Spleen (tissue), 7 donors: ENCODE data around the gene SLC39A3.

ENCODE experiments used
- POLR2AphosphoS5 ChIP-seq, 3 donors: sonication (generic); formaldehyde crosslinking; IDR thresholded peaks; one replicate each; pipeline ENCODE4 v1.5.1; 2017; ENCODE audit warnings: antibody characterized with exemption in 3 of 3
- TF ChIP-seq, protein P1 (sequence below), 11 experiments: fragments of 200-600 bp in 7 of 11; fragments of 450-650 bp in 4 of 11; sonication (generic) in 4 of 11; IDR thresholded peaks in 8 of 11; conservative IDR thresholded peaks in 3 of 11; 1 replicate in 7 of 11; 2 replicates in 4 of 11; pipeline versions ENCODE4 v1.4.0 to v1.8.0; 2016 to 2021; ENCODE audit warnings: antibody characterized with exemption in 11 of 11, inconsistent platforms in 4 of 11, mild to moderate bottlenecking in 1 of 11
- donor health status: DM: no; HTN: no; CAD: no; lungs with moderate emphysema.
- donor health status: DM: no; HTN: no; CAD: no.
- donor health status: DM: no; HTN: no; CAD: no.

DNA sequence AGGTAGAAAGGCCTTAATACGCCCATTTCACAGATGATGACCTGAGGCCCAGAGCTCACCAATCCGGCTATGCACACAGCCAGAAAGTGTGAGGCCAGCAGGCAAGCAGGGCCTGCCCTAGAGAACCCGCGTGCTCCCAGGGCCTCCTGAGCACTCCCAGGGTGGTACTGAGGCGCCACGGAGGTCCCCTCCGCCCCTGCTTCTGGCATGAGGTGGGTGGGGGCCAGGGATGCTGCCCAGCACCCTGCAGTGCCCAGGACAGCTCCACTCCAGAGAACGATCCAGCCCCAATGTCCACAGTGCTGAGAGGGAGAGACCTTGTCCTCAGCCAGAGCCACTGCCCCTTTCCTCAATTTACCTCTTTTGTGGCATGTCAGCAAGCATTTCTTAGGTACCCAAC lies 29.4 kb upstream of the SLC39A3 start:
- no peak for TF ChIP-seq POLR2AphosphoS5 (IDR thresholded peaks at IDR 0.05)
- TF ChIP-seq, protein P1, sequence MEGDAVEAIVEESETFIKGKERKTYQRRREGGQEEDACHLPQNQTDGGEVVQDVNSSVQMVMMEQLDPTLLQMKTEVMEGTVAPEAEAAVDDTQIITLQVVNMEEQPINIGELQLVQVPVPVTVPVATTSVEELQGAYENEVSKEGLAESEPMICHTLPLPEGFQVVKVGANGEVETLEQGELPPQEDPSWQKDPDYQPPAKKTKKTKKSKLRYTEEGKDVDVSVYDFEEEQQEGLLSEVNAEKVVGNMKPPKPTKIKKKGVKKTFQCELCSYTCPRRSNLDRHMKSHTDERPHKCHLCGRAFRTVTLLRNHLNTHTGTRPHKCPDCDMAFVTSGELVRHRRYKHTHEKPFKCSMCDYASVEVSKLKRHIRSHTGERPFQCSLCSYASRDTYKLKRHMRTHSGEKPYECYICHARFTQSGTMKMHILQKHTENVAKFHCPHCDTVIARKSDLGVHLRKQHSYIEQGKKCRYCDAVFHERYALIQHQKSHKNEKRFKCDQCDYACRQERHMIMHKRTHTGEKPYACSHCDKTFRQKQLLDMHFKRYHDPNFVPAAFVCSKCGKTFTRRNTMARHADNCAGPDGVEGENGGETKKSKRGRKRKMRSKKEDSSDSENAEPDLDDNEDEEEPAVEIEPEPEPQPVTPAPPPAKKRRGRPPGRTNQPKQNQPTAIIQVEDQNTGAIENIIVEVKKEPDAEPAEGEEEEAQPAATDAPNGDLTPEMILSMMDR (IDR thresholded peaks at IDR 0.05 in 8 of 11, conservative IDR thresholded peaks at IDR 0.05 in 3 of 11), result no peak
